ENCODE data around the gene CSNK1G1.

The CSNK1G1 gene

GRCh38 chr15:64289550-64289949 is 66.4 kb downstream of the CSNK1G1 start:
- no peak for TF ChIP-seq CTCF (conservative IDR thresholded peaks at IDR 0.05; ENCODE audit: low read depth)
- CTCF ChIA-PET, result no interaction called here
- no peak for DNase-seq (ENCODE audit: low spot score)
- H3K27ac ChIP-seq, result no peak overlapping the region
- POLR2A ChIA-PET (ENCODE audit: low non-redundant PET), result no interaction called here

GRCh38 chr15:64288999-64289398 is 67.0 kb downstream of the CSNK1G1 start:
- TF ChIP-seq CTCF (conservative IDR thresholded peaks at IDR 0.05; ENCODE audit: low read depth), result no peak
- DNase-seq (ENCODE audit: low spot score), result no peak
- CTCF ChIA-PET, result no interaction called here
- POLR2A ChIA-PET (ENCODE audit: low non-redundant PET), result no interaction called here
- no peak overlapping the region for H3K27ac ChIP-seq

- DNase-seq (ENCODE audit: low spot score), result no peak
- no peak overlapping the region for H3K27ac ChIP-seq
- TF ChIP-seq CTCF (conservative IDR thresholded peaks at IDR 0.05; ENCODE audit: low read depth), result no peak
- POLR2A ChIA-PET (ENCODE audit: low non-redundant PET), result no interaction called here
- CTCF ChIA-PET, result no interaction called here
Observed at GRCh38 chr15:64288577-64288976, 67.4 kb downstream of the CSNK1G1 start.

- ChIA-PET POLR2A (ENCODE audit: low non-redundant PET) (no interaction called here), CTCF (interaction anchor here (0.6 kb wide), 1 partner anchor 358 kb away, joined by 6 read pairs; no protein-coding TSS in a partner anchor)
- TF ChIP-seq CTCF (conservative IDR thresholded peaks at IDR 0.05; ENCODE audit: low read depth), result no peak
- H3K27ac ChIP-seq, result no peak overlapping the region
- no peak for DNase-seq (ENCODE audit: low spot score)
Observed at GRCh38 chr15:64287953-64288352, 68.0 kb downstream of the CSNK1G1 start.

- no peak overlapping the region for H3K27ac ChIP-seq
- TF ChIP-seq CTCF (conservative IDR thresholded peaks at IDR 0.05; ENCODE audit: low read depth), result no peak
- DNase-seq (ENCODE audit: low spot score), result no peak
- POLR2A ChIA-PET (ENCODE audit: low non-redundant PET), result no interaction called here
- CTCF ChIA-PET, result interaction anchor here (0.5 to 0.6 kb wide), 2 partner anchors 47 to 125 kb away, joined by 3 to 6 read pairs; no protein-coding TSS in a partner anchor
Observed at GRCh38 chr15:64286473-64286872, 69.5 kb downstream of the CSNK1G1 start.

GRCh38 chr15:64285871-64286270 is 70.1 kb downstream of the CSNK1G1 start:
- DNase-seq (ENCODE audit: low spot score), result no peak
- ChIA-PET CTCF (interaction anchor here (0.5 to 0.7 kb wide), 2 partner anchors 10 to 48 kb away, joined by 4 to 6 read pairs; no protein-coding TSS in a partner anchor), POLR2A (ENCODE audit: low non-redundant PET) (interaction anchor here (0.7 kb wide), 1 partner anchor 100 kb away, joined by 3 read pairs; no protein-coding TSS in a partner anchor)
- H3K27ac ChIP-seq, result no peak overlapping the region
- no peak for TF ChIP-seq CTCF (conservative IDR thresholded peaks at IDR 0.05; ENCODE audit: low read depth)
